Stimulated activated CD4-positive, alpha-beta T cell treated with anti-CD3 and anti-CD28 coated beads, Interleukin-1b, Interleukin-23, amount 100 ng/mL, for 48 hours (primary cell): Measurements from ENCODE around the gene TNFRSF17.

Experiments used
- DNase-seq: peaks from one replicate; pipeline ENCODE4 v3.0.0-alpha.2; 2020

TNFRSF17 gene

GRCh38 chr16:12009462-12009861 is 44.5 kb downstream of the TNFRSF17 start:
- DNase-seq: no peak

GRCh38 chr16:12009922-12010321 is 44.9 kb downstream of the TNFRSF17 start:
- DNase-seq: no peak

GRCh38 chr16:12010388-12011251 is 45.6 kb downstream of the TNFRSF17 start:
- DNase-seq: no peak

GRCh38 chr16:12011565-12011964 is 46.6 kb downstream of the TNFRSF17 start:
- no peak for DNase-seq

- DNase-seq: no peak
These were observed 51.4 kb downstream of the TNFRSF17 start for GRCh38 chr16:12016291-12016947.

GRCh38 chr16:12017558-12017957 is 52.5 kb downstream of the TNFRSF17 start:
- DNase-seq: no peak
